ENCODE results near the gene CYTH2.

The CYTH2 gene

GRCh38 chr19:48469289-48469881 is at the start of gene CYTH2:
Gene CYTH2, plus strand, starts transcription at chr19:48469369. Its CDS starts 139 bp downstream, at chr19:48469508.
- peak; percentile 34 for DNase-seq

- DNase-seq: no peak
Measured at GRCh38 chr19:48421548-48421947, 47.6 kb upstream of the CYTH2 start.

GRCh38 chr19:48424694-48425219 is 44.4 kb upstream of the CYTH2 start:
- no peak for DNase-seq

GRCh38 chr19:48428670-48429069 is 40.5 kb upstream of the CYTH2 start:
- no peak for DNase-seq

- DNase-seq: no peak
Measured at GRCh38 chr19:48433337-48433736, 35.8 kb upstream of the CYTH2 start.

GRCh38 chr19:48436586-48436985 is 32.6 kb upstream of the CYTH2 start:
- no peak for DNase-seq

GRCh38 chr19:48441360-48442050 is 27.7 kb upstream of the CYTH2 start:
- DNase-seq: no peak

- DNase-seq: no peak
Measured at GRCh38 chr19:48442116-48443035, 26.8 kb upstream of the CYTH2 start.

GRCh38 chr19:48443256-48443655 is 25.9 kb upstream of the CYTH2 start:
- no peak for DNase-seq

GRCh38 chr19:48443731-48444128 is 25.4 kb upstream of the CYTH2 start:
- no peak for DNase-seq

GRCh38 chr19:48444129-48444935 is 24.8 kb upstream of the CYTH2 start:
- no peak for DNase-seq

GRCh38 chr19:48444936-48445200 is 24.3 kb upstream of the CYTH2 start:
- DNase-seq: no peak

- peak; percentile 81 for DNase-seq
Measured at GRCh38 chr19:48445256-48445605, 23.9 kb upstream of the CYTH2 start.

- DNase-seq: peak; percentile 87
Measured at GRCh38 chr19:48445606-48446481, 23.3 kb upstream of the CYTH2 start, which contains the start of gene GRWD1. Gene GRWD1, plus strand, starts transcription at chr19:48445983. Its CDS starts 23 bp downstream, at chr19:48446006.

- DNase-seq: no peak
Measured at GRCh38 chr19:48446579-48446978, 22.6 kb upstream of the CYTH2 start.

GRCh38 chr19:48448563-48448962 is 20.6 kb upstream of the CYTH2 start:
- no peak for DNase-seq

GRCh38 chr19:48450441-48450840 is 18.7 kb upstream of the CYTH2 start:
- DNase-seq: no peak

GRCh38 chr19:48450863-48451262 is 18.3 kb upstream of the CYTH2 start:
- DNase-seq: no peak

GRCh38 chr19:48451624-48452023 is 17.5 kb upstream of the CYTH2 start:
- DNase-seq: no peak

- DNase-seq: no peak
Measured at GRCh38 chr19:48452289-48453190, 16.6 kb upstream of the CYTH2 start.
